Stimulated activated CD8-positive, alpha-beta memory T cell treated with anti-CD3 and anti-CD28 coated beads, Interleukin-15, amount 100 ng/mL, for 1 hour (primary cell): ENCODE results near the gene SULT4A1.
"Not testable (repeated sequence)": the region's sequence is repeated elsewhere in the genome, so short reads cannot be mapped to it uniquely, and the experiment has no call there.

ENCODE experiments used
- DNase-seq: peaks from one replicate; pipeline ENCODE4 v3.0.0-alpha.2; 2020; ENCODE audit warnings: low read depth

SULT4A1 gene, protein sequence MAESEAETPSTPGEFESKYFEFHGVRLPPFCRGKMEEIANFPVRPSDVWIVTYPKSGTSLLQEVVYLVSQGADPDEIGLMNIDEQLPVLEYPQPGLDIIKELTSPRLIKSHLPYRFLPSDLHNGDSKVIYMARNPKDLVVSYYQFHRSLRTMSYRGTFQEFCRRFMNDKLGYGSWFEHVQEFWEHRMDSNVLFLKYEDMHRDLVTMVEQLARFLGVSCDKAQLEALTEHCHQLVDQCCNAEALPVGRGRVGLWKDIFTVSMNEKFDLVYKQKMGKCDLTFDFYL

DNA sequence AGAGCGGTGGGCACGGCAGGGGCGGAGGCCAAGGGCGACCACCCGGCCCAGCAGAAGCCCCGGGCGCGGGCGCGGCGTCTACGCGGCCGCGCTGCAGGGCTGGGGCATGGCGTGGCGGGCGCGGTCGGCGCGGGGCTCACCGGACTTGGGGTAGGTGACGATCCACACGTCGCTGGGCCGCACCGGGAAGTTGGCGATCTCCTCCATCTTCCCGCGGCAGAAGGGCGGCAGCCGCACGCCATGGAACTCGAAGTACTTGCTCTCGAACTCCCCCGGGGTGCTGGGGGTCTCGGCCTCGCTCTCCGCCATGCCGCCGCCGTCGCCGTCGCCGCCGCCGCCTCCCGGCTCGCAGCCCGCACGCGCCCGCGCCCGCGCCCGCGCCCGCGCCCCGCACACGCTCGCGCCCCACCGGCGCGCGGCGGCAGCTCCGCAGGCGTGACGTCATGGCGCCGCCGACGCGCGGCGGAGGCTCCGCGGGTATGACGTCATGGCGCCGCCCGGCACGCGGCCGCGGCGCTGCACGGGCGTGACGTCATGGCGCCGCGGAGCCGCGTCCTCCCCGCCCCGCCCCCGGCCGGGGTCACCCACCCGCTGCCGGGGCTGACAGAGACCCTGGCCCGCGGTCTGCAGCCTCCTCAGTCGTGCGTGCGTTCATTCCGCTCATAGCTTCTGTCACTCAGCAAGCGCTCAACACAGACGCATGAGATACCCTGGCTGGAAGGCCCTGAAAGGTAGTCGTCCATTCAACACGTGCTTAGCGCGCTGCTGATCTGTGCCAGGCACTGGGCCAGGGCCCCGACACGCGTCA, at the start of gene SULT4A1:
Gene SULT4A1 (minus strand): TSS at position 440 of the 808 bp plus-strand sequence. CDS start 131 bp downstream, at position 309.
- no peak for DNase-seq

DNA sequence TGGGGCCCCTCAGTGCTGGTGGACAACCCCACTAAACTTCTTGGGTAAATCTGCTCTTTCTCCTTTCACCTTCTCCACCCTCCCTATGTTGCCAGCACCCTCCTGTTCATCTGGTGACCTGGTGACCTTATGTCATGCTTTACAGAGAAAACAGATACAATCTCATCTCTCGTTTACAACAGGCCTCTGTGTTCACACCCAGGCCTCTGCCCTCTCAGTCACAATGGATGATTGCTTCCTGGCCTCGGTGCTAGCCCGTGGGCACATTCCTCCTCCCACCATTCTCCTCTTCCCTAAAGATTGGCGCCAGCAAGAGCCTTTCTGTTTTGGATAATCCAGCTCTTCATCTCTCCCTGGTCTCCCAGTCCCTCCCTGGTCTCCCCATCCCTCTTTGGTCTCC, 49.0 kb upstream of the SULT4A1 start:
- no peak for DNase-seq

DNA sequence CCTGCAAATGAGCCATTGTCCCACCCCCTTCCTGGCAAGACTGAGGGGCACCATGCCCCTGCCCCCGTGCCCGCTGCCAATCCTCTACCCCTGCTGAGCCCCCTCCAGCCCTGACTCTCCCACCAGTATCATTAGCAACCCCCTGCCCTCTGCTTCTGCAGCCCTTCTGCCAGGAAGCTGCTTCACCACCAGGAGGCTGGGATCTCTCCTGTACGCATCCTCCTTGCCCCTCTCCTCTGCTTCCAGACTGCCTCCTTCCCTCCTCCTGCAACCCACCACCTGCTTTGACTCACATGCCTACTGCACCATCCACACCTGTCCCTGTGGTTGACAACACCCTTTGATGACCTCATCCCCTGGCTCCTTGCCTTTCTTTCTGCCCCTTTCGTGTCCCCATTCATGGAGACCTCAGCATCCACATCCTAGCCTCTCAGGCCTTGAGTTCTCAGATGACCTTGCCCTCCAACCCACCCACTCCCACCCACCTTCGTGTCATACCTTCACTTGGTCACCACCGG, 47.9 kb upstream of the SULT4A1 start:
- DNase-seq, result no peak

DNA sequence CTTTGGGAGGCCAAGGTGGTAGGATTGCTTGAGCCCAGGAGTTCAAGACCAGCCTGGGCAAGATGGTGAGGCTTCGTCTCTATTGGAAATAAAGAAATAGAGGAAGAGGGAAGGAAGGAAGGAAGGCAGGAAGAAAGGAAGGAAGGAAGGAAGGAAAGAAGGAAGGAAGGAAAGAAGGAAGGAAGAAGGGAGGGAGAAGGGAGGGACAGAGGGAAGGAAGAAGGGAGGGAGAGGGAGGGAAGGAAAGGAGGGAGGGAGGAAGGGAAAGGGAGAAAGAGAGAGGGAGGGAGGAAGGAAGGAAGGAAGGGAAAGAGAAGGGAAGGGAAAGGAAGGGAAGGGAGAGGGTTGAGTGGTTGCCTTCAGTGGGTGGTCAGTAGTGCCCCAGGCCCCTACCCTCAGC, 47.4 kb upstream of the SULT4A1 start:
- no peak for DNase-seq

DNA sequence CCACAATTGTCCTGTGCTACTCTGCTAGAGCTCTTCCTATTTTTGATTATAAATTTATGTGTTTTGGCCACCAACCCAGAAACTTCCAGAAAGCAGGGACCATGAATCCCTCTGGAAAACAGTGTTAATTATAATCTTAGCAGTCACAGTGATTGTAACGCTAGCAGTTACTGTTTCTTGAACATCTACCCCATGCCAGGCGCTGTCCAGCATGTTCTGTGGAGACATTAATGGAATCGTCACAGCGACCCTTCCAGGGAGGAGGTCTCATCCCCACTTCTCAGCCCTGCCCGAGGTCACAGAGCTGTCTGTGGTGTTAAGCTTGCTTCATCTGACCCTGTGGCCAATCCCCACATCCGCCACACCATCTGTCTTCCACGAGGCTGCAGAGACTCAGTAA, 43.4 kb upstream of the SULT4A1 start:
- DNase-seq, result no peak

DNA sequence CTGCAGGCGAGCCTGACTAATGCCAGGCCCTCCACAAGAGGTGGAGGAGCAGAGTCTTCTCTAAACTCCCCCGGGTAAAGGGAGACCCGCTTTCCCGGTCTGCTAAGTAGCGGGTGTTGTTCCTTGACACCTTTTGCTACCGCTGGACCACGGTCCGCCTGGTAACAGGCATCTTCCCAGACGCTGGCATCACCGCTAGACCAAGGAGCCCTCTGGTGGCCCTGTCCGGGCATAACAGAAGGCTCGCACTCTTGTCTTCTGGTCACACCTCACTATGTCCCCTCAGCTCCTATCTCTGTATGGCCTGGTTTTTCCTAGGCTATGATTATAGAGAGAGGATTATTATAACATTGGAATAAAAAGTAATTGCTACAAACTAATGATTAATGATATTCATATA, 42.1 kb upstream of the SULT4A1 start:
- DNase-seq, result not testable (repeated sequence)

DNA sequence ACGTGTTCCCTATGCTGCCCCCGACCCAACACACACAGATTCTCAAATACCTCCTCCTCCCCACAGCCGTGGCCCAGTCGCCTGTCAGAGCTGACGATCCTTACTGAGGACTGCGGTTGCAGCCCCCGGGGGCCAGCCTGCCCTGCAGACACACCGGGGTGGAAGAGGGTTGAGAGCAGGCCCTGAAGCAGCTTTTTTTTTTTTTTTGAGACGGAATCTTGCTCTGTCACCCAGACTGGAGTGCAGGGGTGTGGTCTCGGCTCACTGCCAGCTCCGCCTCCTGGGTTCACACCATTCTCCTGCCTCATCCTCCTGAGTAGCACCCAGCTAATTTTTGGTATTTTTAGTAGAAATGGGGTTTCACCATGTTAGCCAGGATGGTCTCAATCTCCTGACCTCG, 40.7 kb upstream of the SULT4A1 start:
- DNase-seq, result not testable (repeated sequence)

DNA sequence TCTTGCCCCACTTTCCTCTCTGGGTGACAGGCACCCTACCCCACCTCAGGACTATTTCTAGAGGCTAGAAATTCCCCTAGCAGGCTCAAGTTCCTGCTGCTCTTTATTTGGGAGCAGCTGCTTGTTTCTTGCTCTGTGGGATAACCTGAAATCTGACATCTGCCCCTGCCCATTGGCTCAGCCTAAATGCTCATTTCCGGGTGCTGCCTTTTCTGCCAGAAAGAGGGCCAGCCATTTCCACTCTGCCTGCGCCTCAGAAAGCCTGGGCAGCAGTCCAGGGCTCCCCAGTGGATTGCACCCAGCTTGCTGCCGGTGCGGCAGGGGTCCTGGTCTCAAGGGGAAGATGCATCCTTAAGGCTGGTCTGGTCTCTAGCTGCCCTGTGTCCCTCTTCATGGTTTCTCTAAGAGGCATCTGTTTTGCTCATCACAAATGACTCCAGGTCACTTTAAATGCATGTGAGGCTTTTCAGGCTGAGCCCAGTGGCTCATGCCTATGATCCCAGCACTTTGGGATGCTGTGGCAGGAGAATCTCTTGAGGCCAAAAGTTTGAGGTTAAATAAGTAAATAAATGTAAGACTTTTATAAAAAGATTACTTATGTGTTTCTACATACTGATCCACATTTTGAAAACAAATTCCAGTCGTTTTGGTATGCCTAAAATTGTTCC, 39.8 kb upstream of the SULT4A1 start:
- DNase-seq, result no peak

DNA sequence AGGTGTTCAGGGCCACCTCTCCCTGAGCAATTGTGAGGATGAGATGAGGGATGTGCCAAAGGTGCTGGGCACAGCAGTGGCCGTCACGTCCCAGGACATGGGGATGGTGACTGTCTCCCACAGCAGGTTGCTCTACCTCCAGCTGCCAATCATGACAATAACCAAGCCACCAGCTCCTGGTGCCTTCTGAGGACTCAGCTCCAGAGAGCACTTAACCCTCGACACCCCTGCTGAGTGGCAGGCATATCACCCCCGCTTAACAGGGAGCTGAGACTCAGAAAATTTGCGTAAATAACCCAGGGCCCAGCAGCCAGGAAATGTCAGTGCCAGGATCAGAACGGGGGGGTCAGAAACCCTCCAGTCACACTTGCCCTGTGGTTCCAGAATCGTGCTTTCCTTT, 37.9 kb upstream of the SULT4A1 start:
- DNase-seq, result no peak

DNA sequence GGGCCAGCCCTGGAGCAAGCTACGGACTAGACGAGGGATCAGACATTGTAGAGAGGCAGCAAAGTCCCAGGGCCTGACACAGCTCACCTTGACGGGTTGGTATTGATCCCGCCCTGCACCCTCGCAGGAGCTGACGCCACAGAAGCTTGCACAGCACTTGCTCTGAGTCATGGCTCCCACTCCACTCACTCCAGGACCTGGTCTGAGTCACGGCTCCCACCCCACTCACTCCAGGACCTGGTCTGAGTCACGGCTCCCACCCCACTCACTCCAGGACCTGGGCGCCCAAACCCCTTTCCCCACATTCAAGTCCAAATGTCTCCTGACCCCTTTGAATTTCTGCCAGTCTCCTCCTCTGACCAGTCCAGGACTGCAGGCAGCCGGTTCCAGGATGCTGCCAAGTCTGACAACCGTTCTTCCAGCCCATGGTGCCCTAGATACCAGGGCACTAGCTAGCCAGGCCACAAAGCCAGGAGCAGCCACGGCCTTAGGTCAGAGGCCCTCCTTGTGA, 35.5 kb upstream of the SULT4A1 start:
- no peak for DNase-seq

DNA sequence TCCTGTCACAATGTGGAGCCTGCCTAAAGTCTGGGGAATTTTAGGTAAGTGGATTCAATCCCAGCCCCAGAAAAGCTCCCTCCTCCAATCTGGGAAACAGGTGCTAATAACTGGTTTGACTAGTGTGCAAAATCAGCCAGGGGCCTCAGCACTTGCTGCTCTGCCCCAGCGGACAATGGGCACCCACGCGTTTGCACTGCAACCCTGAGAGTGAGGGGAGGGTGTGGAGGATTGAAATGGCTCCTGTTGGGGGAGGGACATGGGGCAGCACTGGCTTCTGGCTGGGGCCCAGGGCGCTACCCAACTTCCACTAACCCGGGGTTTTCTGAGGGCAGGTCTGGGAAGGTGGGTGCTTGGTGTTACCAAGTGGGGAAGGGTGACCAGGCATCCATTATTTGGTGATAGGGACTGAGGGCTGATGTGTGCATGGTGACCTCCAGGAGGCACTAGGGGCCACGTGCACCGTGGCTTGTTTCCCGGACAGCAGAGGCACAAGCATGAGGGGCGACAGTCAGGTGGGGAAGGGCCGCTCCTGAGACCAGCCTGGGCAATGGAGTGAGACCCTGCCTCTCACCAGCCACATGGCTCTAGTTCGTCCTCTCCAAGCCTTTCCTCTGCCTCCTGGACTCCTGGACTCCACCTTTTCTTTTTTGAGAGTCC, 33.8 kb upstream of the SULT4A1 start:
- no peak for DNase-seq

DNA sequence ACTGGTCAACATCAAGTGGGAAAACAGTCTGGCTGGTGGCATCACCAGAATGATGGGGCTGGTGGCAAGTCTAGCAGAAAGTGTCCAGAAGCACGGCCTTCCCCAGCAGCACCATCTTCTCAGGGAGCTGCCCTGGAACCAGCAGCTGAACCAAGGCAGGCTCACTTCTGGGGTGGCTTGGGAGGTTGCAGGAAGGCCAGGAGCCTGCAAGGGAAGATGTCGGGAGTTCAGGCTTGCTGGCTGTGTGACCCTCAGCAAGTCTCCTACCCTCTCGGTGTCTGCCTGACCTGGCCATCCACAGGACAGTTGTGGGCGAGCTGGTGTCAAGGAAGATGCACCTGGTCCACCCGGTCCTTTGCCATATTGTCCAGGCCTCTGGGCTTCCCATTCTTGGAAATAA, 31.8 kb upstream of the SULT4A1 start:
- DNase-seq, result no peak

DNA sequence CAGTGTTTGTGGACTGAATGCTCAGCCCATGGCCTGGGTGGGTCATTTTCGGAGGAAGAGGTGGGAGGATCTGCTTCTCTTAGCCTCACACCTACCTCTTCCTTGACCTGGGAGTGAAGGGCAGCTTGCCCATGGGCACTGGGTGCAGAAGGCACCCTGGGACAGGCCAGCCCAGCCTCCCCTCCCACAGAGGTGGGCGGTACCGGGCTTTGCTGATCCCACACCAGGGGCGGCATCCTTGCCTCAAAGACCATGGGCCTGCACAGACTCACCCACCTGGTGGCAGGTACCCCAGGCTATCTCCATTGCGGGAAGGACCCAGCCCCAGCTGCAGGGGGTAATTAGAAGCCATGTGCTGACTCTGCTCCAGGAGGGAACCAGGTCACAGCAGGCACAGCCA, 31.0 kb upstream of the SULT4A1 start:
- DNase-seq, result no peak

DNA sequence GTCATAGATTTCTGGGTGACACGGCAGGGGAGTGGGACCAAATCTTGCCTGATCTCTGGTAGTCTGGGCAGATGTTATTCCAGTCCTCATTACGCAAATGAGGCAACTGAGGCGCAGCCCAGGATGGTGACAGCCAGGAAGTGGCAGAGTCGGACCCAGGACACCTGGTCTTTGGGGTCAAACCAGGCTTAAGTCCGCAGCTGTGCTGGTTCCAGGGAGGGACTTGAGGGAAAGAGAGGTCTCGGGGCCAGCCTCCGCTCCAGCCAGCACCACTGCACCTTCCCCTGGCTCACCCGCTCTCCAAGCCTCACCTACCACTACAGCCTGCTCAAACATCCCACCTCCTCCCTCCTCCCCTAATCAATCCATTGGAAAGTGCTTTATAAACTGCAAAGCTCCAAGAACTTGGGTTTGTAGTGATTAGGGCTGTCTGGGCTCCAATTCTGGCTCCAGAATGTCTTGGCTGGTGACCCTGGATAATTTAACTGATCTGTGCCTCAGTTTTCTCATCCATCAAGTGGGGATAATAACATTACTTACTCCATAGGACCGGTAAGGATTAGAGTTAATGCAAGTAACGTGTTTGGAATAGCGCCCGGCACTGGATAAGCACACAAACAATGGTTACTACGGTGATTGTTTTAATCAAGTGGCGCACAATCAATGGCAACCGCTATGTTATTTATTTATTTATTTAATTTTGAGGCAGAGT, 30.0 kb upstream of the SULT4A1 start:
- DNase-seq, result no peak

DNA sequence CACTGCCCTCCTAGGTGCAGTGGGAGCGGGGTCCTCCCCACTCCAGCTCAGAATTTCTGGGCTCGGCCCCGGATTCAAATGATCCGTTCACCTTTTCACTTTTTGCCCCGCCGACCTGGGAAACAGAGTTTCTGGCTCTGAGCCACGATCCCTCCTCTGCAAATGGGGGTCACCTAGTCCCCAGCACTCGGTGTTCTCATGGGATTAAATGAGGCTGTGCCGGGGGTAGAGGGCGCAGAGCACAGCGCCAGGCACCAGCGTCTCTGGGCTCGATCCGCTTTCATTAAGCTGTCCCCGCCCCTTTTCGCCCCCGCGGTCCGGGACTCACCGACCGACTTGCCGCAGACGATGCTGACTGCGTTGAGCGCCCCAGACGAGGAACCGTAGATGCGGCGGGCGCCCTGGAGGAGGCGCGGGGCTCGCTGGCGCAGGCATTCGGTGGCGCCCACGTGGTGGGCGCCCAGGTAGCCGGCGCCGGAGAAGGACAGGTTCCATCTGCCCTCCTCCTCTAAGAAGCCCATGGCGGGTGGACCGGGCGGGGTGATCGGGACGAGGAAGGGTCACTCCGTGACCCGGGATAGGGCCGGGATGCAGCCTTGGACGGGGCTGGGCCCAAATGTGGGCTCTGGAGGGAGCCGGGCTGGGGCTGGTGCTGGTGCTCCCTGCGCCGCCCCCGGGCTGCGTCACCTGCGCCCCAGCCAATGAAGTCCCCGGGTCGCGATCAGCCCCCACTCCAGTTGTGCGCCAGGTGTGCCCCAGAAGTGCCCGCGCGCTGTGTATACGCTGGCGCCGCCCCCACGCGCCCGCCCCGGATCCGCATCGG, 29.3 kb upstream of the SULT4A1 start, which contains the start of gene PNPLA5:
Gene PNPLA5 (minus strand): TSS at position 654 of the 823 bp plus-strand sequence. CDS start 133 bp downstream, at position 521.
- DNase-seq, result no peak

DNA sequence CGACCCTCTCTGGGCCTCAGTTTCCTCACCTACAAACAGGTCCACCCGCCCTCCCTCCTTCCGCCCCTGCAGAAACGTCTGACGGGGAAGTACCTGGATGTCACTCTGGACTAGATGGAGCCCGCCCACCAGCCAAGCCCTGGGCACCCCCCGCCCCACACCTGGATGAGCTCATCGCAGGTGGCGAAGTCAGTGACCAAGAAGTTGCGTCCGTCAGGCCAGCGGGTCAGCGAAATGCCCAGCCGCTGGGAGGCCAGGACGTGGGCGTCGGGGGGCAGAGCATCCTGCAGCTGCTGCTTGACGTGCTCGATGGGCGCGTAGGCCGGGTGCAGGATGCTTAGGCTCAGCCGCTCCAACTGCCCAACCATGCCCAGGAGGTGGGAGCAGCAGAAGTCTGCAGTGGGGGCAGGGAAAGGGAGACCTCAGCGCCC, 28.6 kb upstream of the SULT4A1 start:
- no peak for DNase-seq

DNA sequence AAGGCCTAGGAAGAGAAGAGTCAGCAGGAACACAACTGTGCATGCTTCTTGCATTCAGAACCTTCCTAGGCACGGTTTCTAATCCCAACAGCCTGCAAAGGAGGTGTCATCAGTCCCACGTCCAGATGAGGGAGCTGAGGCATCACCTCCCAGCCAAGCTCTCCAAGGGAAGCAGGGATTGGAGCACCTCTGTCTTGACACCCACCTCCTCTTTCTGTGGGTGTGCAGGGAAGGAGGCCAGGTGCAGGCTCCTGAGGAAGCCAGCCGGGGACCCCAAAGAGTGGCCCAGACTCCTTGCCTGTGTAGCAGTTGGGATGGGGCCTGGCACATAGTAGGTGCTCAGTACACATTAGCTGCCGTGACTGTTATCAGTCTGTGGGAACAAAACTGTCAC, 27.5 kb upstream of the SULT4A1 start:
- no peak for DNase-seq

DNA sequence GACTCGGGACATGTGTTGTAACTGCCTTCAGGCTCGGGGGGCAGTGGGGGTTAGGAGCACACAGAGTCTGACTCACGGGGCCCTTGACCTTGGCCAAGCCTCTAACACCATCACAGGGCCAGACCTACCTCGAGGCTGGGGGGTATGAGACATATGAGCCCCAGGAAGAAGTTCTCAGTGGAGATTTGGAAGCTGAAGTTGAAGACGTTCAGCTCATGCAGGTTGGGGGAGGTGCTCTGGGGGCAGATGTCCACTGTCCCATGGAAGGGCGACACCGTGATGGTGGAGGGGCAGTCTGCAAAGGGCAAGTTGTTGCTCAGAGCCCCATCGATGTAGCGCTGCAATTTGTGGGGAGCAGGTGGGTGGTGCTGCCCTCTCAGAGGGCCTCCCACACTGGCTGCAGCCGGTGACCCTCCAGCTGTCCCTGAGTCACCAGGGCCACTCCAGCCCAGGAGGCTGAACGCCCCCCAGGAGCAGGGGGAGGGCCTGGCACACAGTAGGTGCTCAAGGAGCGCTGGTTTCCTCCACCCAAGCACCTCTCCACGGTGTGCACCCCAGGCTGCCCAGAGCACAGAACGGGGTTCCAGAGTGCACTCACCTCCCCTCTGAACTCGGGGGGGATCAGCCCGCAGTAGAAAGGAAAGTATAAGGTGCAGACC, 27.0 kb upstream of the SULT4A1 start:
- DNase-seq, result no peak

DNA sequence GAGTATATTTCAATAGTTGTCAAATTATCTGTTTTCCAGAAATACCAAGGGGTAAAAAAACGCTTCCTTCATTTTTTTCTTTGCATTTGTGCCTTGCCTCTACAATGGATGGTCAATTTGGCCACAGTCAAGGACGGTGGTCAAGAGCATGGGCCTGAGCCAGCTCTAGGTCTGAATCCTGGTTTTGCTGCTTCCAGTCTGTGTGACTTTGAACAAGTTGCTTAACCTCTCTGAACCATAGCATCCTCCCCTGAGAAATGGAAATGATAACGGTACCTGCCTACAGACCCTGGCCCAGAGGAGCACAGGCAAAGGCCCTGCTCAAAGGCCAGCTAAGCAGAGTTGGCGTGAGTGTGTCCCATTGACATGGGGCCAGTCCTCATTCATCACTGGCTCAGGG, 26.4 kb upstream of the SULT4A1 start:
- DNase-seq, result no peak

DNA sequence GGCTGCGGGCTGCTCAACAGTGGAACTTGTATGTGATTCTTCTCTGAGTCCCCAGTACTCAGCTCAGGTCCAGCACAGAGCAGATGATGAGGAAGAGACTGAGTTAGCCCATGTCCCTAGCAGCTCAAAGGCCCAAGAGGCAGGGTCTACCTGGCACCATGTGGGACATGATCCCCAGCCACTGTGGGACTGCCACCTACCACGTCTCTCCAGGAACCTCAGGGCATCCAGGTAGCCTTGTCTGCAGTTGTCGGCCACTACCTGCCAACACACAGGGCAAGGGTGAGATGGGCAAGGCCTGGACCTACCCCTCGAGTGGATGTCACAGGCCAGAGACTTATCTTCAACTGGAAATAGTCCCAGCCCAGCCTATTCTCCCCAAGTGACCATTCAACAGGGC, 25.1 kb upstream of the SULT4A1 start:
- no peak for DNase-seq
